GM18951 (cell line): ENCODE results near the gene FLACC1.
"Not testable (repeated sequence)": the region's sequence is repeated elsewhere in the genome, so short reads cannot be mapped to it uniquely, and the experiment has no call there.

Experiments used
- POLR2A ChIP-seq: IDR thresholded peaks from 4 replicates; pipeline ENCODE4 v1.6.1; 2011; ENCODE audit warnings: mild to moderate bottlenecking; ENCODE audit not compliant: insufficient read length, insufficient read depth; ENCODE audit errors: extremely low read depth
- in situ Hi-C: fragments of 300-500 bp; cut with MboI; formaldehyde crosslinking; loops from one replicate; pipeline ENCODE4 v1.12.0; 2022; ENCODE audit warnings: low sequenced_read_pairs, mixed read lengths, inconsistent platforms; ENCODE audit not compliant: unreplicated experiment

The FLACC1 gene

DNA sequence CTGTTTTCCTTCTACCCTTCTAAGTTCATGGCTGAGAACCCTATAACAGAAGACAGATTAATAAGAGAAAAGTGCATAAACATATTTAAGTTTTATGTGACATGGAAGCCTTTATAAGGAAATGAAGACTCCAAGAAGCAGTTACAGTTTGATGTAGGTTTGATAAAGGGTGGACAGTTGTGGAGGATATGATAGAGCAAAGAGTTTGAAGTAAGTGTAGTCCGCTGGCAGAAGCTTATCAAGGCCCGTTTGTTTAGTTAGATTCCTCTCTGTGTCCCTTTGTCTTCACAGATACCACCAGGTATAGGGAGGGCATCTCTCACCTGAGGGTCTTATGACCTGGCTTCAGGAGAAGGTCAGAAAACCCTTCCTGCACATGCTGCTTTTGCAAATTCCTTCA lies 107.3 kb downstream of the FLACC1 start:
- in situ Hi-C loops, result loop anchor here (10.0 kb wide), 1 partner anchor 115 kb away; no protein-coding TSS in a partner anchor
- no peak for TF ChIP-seq POLR2A

GRCh38 chr2:201248288-201248844 lies 108.8 kb downstream of the FLACC1 start:
- in situ Hi-C loops, result loop anchor here (10.0 kb wide), 1 partner anchor 116 kb away; no protein-coding TSS in a partner anchor

DNA sequence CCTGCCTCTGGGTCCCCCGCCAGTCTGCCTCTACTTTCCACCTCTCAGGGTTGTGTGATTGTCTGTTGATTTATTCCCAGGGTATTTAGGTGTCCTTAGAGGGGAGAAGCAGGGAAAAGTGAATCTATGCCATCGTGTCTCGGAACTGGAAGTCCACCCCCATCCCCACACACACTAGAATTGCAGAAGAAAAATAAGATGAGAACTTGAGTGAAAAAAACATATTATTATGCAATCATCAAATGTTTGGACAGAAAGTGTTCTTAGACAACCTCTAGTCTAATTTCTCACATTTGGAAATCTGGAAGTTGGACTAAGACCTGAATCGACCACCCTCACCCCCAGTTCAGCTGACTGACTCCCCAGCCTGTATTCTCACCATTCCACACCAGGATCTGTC lies 110.9 kb downstream of the FLACC1 start:
- TF ChIP-seq POLR2A, result no peak
- in situ Hi-C loops, result loop anchor here (10.0 kb wide), 1 partner anchor 119 kb away; no protein-coding TSS in a partner anchor

More at GRCh38 chr2:201248288-201248844, 108.8 kb downstream of the FLACC1 start:
- TF ChIP-seq POLR2A, result no peak

DNA sequence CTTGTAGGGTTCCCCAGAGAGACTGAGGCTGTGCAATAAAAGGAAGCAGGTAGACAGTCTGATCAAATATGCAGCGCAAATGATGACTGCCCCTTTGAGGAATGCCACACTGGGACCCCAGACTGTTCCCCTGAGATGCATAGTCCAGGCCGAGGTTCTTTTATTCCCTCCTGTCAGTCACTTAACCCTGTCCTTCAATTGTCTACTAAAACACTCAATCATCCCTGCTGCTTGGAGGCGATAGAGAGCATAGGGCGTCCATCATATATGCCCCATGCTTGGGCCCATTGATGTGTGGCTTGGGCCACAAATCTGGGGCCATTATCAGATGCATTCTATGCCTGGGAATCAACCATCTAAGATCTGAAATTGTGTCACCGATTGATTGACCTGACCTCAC lies 112.3 kb downstream of the FLACC1 start:
- no peak for TF ChIP-seq POLR2A
- in situ Hi-C loops, result loop anchor here (10.0 kb wide), 1 partner anchor 120 kb away; no protein-coding TSS in a partner anchor

DNA sequence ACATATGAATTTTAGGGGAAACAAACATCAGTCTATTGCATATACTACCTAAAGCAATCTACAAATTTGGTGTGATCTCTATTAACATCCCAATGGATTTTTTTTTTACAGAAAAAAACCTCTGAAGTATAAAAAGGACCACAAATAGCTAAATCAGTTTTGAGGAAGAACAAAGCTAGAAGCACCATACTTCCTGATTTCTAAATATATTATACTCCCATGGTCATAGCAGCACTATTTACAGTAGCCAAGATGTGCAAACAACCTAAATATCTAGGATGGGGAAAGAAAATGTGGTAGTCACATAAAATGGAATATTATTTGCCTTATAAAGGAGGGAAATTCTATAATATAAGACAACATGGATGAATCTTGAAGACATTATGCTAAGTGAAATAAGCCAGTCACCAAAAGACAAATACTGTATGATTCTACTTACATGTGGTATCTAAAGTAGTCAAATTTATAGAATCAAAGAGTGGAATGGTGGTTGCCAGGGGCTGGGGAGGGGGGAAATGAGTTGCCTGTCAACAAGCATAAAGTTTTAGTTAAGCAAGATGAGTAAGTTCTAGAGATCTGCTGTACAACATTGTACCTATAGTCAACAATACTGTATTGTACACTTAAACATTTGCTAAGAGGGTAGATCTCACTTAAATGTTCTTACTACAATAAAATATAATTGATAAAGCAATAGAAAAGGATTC lies 114.4 kb downstream of the FLACC1 start:
- in situ Hi-C loops, result loop anchor here (10.0 kb wide), 1 partner anchor 122 kb away; no protein-coding TSS in a partner anchor
- no peak for TF ChIP-seq POLR2A

- in situ Hi-C loops, result not testable (repeated sequence)
Measured at GRCh38 chr2:201239167-201239935, 117.8 kb downstream of the FLACC1 start.
